HepG2 (cell line): ENCODE data around the gene CLMP. TPM values are rescaled to one million over a fixed set of nuclear protein-coding genes. Genes with fewer than 3 reads are reported as not detected.

Source experiments
- ATAC-seq: fragments of 200-7000 bp; cut with Tn5 transposase; 3 replicates; pipeline ENCODE4 v1.9.1; 2020; ENCODE audit warnings: mild to moderate bottlenecking, moderate library complexity
- BruUV-seq: library from RNA; stranded (reverse); fragments of 400-500 nt; replicated peaks from 2 replicates; lab custom pipeline; 2021; lab: Mats Ljungman, UMichigan
- CTCF ChIA-PET: fragments of 300-600 bp; formaldehyde crosslinking; extraction: SDS; loops from one replicate; lab custom pipeline; 2021; ENCODE audit warnings: low total read pairs, inconsistent platforms, low intra/inter-chr PET ratio; lab: Yijun Ruan, JAX
- POLR2A ChIA-PET: fragments of 350-600 bp; sonication (Branson Sonifier 250); formaldehyde crosslinking; loops from one replicate; lab custom pipeline; 2020; ENCODE audit warnings: antibody characterized with exemption, inconsistent platforms; lab: Yijun Ruan, JAX
- DNase-seq: peaks from one replicate; pipeline ENCODE4 v3.0.0-alpha.2; 2015; ENCODE audit warnings: low spot score
- FAIRE-seq: peaks from 3 replicates; lab custom pipeline; 2011; peaks lifted over from hg19 to GRCh38; lab: Jason Lieb, UNC
- H2AFZ ChIP-seq: one replicate; pipeline ENCODE4 v1.6.1; 2011; ENCODE audit warnings: low read length, inconsistent platforms
- H3K27ac ChIP-seq: fragments of 300-600 bp; 3 replicates; pipeline ENCODE4 v1.8.0; 2011; ENCODE audit warnings: mixed run types, mild to moderate bottlenecking, mixed read lengths, low read length, inconsistent platforms; ENCODE audit not compliant: insufficient read depth; ENCODE audit errors: extremely low read length
- H3K27me3 ChIP-seq, 2 experiments: fragments of 200-600 bp in 1 of 2; 2 replicates in 1 of 2; 3 replicates in 1 of 2; pipeline versions ENCODE4 v1.6.0 to v1.8.0; 2011; ENCODE audit warnings: low read length in 2 of 2, mild to moderate bottlenecking in 2 of 2, moderate library complexity in 2 of 2, inconsistent platforms in 1 of 2; ENCODE audit not compliant: insufficient read depth in 2 of 2, control insufficient read depth in 1 of 2
- H3K36me3 ChIP-seq, 2 experiments: fragments of 200-600 bp in 1 of 2; replicated peaks in 1 of 2; 2 replicates in 1 of 2; 3 replicates in 1 of 2; pipeline versions ENCODE4 v1.5.1 to v1.8.0; 2011; ENCODE audit warnings: low read length in 2 of 2, inconsistent platforms in 1 of 2; ENCODE audit not compliant: insufficient read depth in 2 of 2, control insufficient read depth in 1 of 2
- H3K4me1 ChIP-seq: 2 replicates; pipeline ENCODE4 v1.5.1; 2012; ENCODE audit warnings: low read length, inconsistent platforms; ENCODE audit not compliant: insufficient read depth
- H3K4me2 ChIP-seq: 2 replicates; pipeline ENCODE4 v1.6.0; 2011; ENCODE audit warnings: low read depth, low read length, inconsistent platforms
- H3K4me3 ChIP-seq, 3 experiments: fragments of 200-600 bp in 1 of 3; sonication (generic), shearing (Covaris generic) in 1 of 3; replicated peaks in 1 of 3; 2 replicates each; pipeline ENCODE4 v1.5.1; 2011 to 2016; ENCODE audit warnings: low read length in 3 of 3, inconsistent platforms in 2 of 3, low read depth in 2 of 3, mild to moderate bottlenecking in 2 of 3, control low read depth in 1 of 3, mixed read lengths in 1 of 3; ENCODE audit not compliant: insufficient read depth in 1 of 3
- H3K79me2 ChIP-seq: one replicate; pipeline ENCODE4 v1.6.1; 2011; ENCODE audit warnings: low read length, inconsistent platforms; ENCODE audit not compliant: insufficient read depth
- H3K9ac ChIP-seq: 2 replicates; pipeline ENCODE4 v1.6.0; 2011; ENCODE audit warnings: mild to moderate bottlenecking, low read depth, low read length, inconsistent platforms; ENCODE audit not compliant: insufficient read depth
- H3K9me3 ChIP-seq: 2 replicates; pipeline ENCODE4 v1.5.1; 2012; ENCODE audit warnings: mild to moderate bottlenecking, low read length
- H4K20me1 ChIP-seq: 2 replicates; pipeline ENCODE4 v1.6.0; 2011; ENCODE audit warnings: inconsistent platforms, mild to moderate bottlenecking, low read length, moderate library complexity; ENCODE audit not compliant: insufficient read depth
- ATF4 ChIP-seq, 2 experiments: fragments of 450-650 bp in 1 of 2; sonication (generic) in 1 of 2; formaldehyde crosslinking; IDR thresholded peaks; 2 replicates each; pipeline versions ENCODE4 v1.5.0 to v1.8.0; 2020 to 2022; ENCODE audit warnings: mild to moderate bottlenecking in 1 of 2, missing genetic modification reagents in 1 of 2
- ATRX ChIP-seq: sonication (generic); formaldehyde crosslinking; IDR thresholded peaks from 2 replicates; pipeline ENCODE4 v1.4.0; 2020; ENCODE audit warnings: missing genetic modification reagents, borderline replicate concordance
- CEBPZ ChIP-seq: IDR thresholded peaks from 2 replicates; pipeline ENCODE4 v1.6.1; 2012; ENCODE audit warnings: low read length, improper control_type of control experiment
- GABPA ChIP-seq, 2 experiments: IDR thresholded peaks; 2 replicates each; pipeline ENCODE4 v1.6.1; 2011 to 2016; ENCODE audit warnings: low read depth in 2 of 2, low read length in 1 of 2, missing biosample characterization in 1 of 2, missing genetic modification characterization in 1 of 2
- HOXA9 ChIP-seq: sonication (generic); formaldehyde crosslinking; IDR thresholded peaks from 2 replicates; pipeline ENCODE4 v1.8.1; 2022; ENCODE audit warnings: missing genetic modification reagents, mild to moderate bottlenecking, moderate library complexity, borderline replicate concordance
- NCOA5 ChIP-seq: sonication (generic); formaldehyde crosslinking; IDR thresholded peaks from 2 replicates; pipeline ENCODE4 v1.4.0; 2020; ENCODE audit warnings: missing genetic modification reagents
- PAX8 ChIP-seq: sonication (generic); formaldehyde crosslinking; IDR thresholded peaks from 2 replicates; pipeline ENCODE4 v1.8.0; 2022; ENCODE audit warnings: mild to moderate bottlenecking, missing genetic modification reagents, borderline replicate concordance
- RNF2 ChIP-seq: fragments of 450-650 bp; conservative IDR thresholded peaks from 2 replicates; pipeline ENCODE4 v1.6.1; 2016; ENCODE audit warnings: low read depth
- TCF12 ChIP-seq, 2 experiments: fragments of 450-650 bp in 1 of 2; sonication (generic) in 1 of 2; formaldehyde crosslinking in 1 of 2; IDR thresholded peaks; 2 replicates each; pipeline versions ENCODE4 v1.6.1 to v1.8.0; 2017 to 2022; ENCODE audit warnings: antibody characterized with exemption in 1 of 2, mild to moderate bottlenecking in 1 of 2, missing genetic modification reagents in 1 of 2, moderate library complexity in 1 of 2
- TFDP1 ChIP-seq: IDR thresholded peaks from 2 replicates; pipeline ENCODE4 v1.6.1; 2016; ENCODE audit warnings: missing compliant biosample characterization, missing genetic modification reagents, borderline replicate concordance
- ZNF224 ChIP-seq: sonication (generic); formaldehyde crosslinking; IDR thresholded peaks from 2 replicates; pipeline ENCODE4 v1.5.0; 2020; ENCODE audit warnings: mild to moderate bottlenecking, missing genetic modification reagents
- ZNF670 ChIP-seq: sonication (generic); formaldehyde crosslinking; IDR thresholded peaks from 2 replicates; pipeline ENCODE4 v1.8.0; 2022; ENCODE audit warnings: mild to moderate bottlenecking, missing genetic modification reagents, borderline replicate concordance
- ZNF83 ChIP-seq: sonication (generic); formaldehyde crosslinking; IDR thresholded peaks from 2 replicates; pipeline ENCODE4 v1.4.0; 2020; ENCODE audit warnings: missing genetic modification reagents, mild to moderate bottlenecking, borderline replicate concordance
- ZNF839 ChIP-seq: sonication (generic); formaldehyde crosslinking; IDR thresholded peaks from 2 replicates; pipeline ENCODE4 v1.4.0; 2020; ENCODE audit warnings: missing genetic modification reagents, mild to moderate bottlenecking, borderline replicate concordance
- WGBS: methylation state at CpG from one replicate; pipeline ENCODE4 v1.1.6; 2017; ENCODE audit warnings: low lambda C conversion rate; 5-methylcytosine and 5-hydroxymethylcytosine counted together
- in situ Hi-C: cut with HindIII; loops from 2 replicates; pipeline ENCODE4 v1.10.0; 2017; ENCODE audit warnings: low pct_unique_long_range_greater_than_20kb; ENCODE audit not compliant: extremely low pct_ligation_motif_present
- intact Hi-C: fragments of 100-400 bp; cut with micrococcal nuclease; formaldehyde crosslinking; loops from one replicate; pipeline ENCODE4 v1.10.0; 2022; ENCODE audit not compliant: unreplicated experiment
- polyA plus RNA-seq, 8 experiments: library from polyadenylated mRNA; depleted of rRNA in 3 of 8; stranded (reverse) in 7 of 8; unstranded in 1 of 8; fragments of >200 nt; fragmentation: Illumina TruSeq in 4 of 8; extraction: Trizol in 4 of 8; gene quantifications; 2 replicates each; pipeline versions ENCODE4 v1.2.1 to v1.2.3, GENCODE V29; 2011 to 2016; ENCODE audit warnings: low read depth in 4 of 8, missing spikeins in 1 of 8, mixed read lengths in 1 of 8; ENCODE audit not compliant: insufficient read depth in 1 of 8
- total RNA-seq, 5 experiments: library from RNA; depleted of rRNA; stranded (reverse); fragments of >200 nt; fragmentation: Illumina TruSeq; extraction: Trizol; gene quantifications; 2 replicates each; pipeline ENCODE4 v1.2.3, GENCODE V29; 2016; ENCODE audit warnings: low read depth in 1 of 5

The CLMP gene
- total and polyA plus RNA-seq, 2 of the 13 experiments (the other 11 are each of a cell fraction or from before 2014, with no cell fraction given): not detected

GRCh38 chr11:123122852-123123251 lies 72.2 kb downstream of the CLMP start:
- no peak for DNase-seq
- no peaks in the 10 kb centered on the region for H3K4me1 ChIP-seq
- no peaks in the 10 kb centered on the region for H4K20me1 ChIP-seq
- H2AFZ ChIP-seq: no peak overlapping the region
- no peak overlapping the region for H3K4me3 ChIP-seq
- H3K36me3 ChIP-seq: no peaks in the 10 kb centered on the region
- ChIA-PET POLR2A (no interaction called here), CTCF (no interaction called here)
- TF ChIP-seq GABPA (IDR thresholded peaks at IDR 0.05; ENCODE audit: low read depth, low read length): no peak
- no peak for TF ChIP-seq GABPA (CRISPR knock-in tag; IDR thresholded peaks at IDR 0.05; ENCODE audit: low read depth)
- TF ChIP-seq ZNF839 (CRISPR knock-in tag): no peak
- no peak for TF ChIP-seq RNF2
- TF ChIP-seq TFDP1 (CRISPR knock-in tag): no peak
- TF ChIP-seq ZNF670 (CRISPR knock-in tag): no peak
- TF ChIP-seq ATF4 (CRISPR knock-in tag; IDR thresholded peaks at IDR 0.05): no peak
- TF ChIP-seq HOXA9 (CRISPR knock-in tag): no peak
- TF ChIP-seq CEBPZ: no peak
- TF ChIP-seq ZNF83 (CRISPR knock-in tag): no peak
- no peak for TF ChIP-seq PAX8 (CRISPR knock-in tag)
- no peak for TF ChIP-seq NCOA5 (CRISPR knock-in tag)
- no peak for TF ChIP-seq TCF12 (IDR thresholded peaks at IDR 0.05)
- no peak for TF ChIP-seq TCF12 (CRISPR knock-in tag; IDR thresholded peaks at IDR 0.05)
- TF ChIP-seq ATRX (CRISPR knock-in tag): no peak
- TF ChIP-seq ZNF224 (CRISPR knock-in tag): no peak
- in situ Hi-C loops (loop anchor here (25.0 kb wide), 1 partner anchor 364 kb away; no protein-coding TSS in a partner anchor), intact Hi-C loops (no loop called here)
- 12% methylated on average over 7 of the region's 7 CpGs for WGBS
- FAIRE-seq: no peak
- ATAC-seq: no peak
- no TSS peak for BruUV-seq
- H3K4me2 ChIP-seq: no peak overlapping the region
- no peaks in the 10 kb centered on the region for H3K9me3 ChIP-seq
- H3K9ac ChIP-seq: no peak overlapping the region
- H3K27me3 ChIP-seq: peaks cover 1 to 20% of the 10 kb centered on the region in 2 experiments; a peak in 2 of 5 replicates
- no peaks in the 10 kb centered on the region for H3K79me2 ChIP-seq
- H3K27ac ChIP-seq: no peak overlapping the region
